MCF 10A (cell line): ENCODE data around the gene SCAF8. TPM values are rescaled to one million over a fixed set of nuclear protein-coding genes. Genes with fewer than 3 reads are reported as not detected.

Experiments used
- BruUV-seq: library from RNA; stranded (reverse); fragments of 400-500 nt; replicated peaks from 2 replicates; lab custom pipeline; 2021; lab: Mats Ljungman, UMichigan
- CTCF ChIA-PET: fragments of 300-600 bp; sonication (Branson Sonifier 250); formaldehyde crosslinking; extraction: SDS; loops from one replicate; lab custom pipeline; 2021; ENCODE audit warnings: antibody characterized with exemption, inconsistent platforms; lab: Yijun Ruan, JAX
- POLR2A ChIA-PET: fragments of 300-600, 350-650 bp; sonication (Branson Sonifier 250); formaldehyde crosslinking; extraction: SDS; loops from one replicate; lab custom pipeline; 2020; ENCODE audit warnings: antibody characterized with exemption, inconsistent platforms; lab: Yijun Ruan, JAX
- DNase-seq: peaks from one replicate; pipeline ENCODE4 v3.0.0-alpha.2; 2018; ENCODE audit not compliant: unreplicated experiment
- H3K27ac Mint-ChIP-seq: one replicate; pipeline ENCODE4 v1.8.0; 2022; ENCODE audit warnings: mild to moderate bottlenecking, low read depth, mixed read lengths; ENCODE audit not compliant: unreplicated experiment
- H3K27me3 Mint-ChIP-seq: one replicate; pipeline ENCODE4 v1.8.0; 2022; ENCODE audit warnings: mixed read lengths; ENCODE audit not compliant: insufficient read depth, unreplicated experiment
- H3K36me3 Mint-ChIP-seq: one replicate; pipeline ENCODE4 v1.8.0; 2022; ENCODE audit warnings: mild to moderate bottlenecking, moderate library complexity, mixed read lengths; ENCODE audit not compliant: insufficient read depth, unreplicated experiment
- H3K4me1 Mint-ChIP-seq: one replicate; pipeline ENCODE4 v1.8.0; 2022; ENCODE audit warnings: mixed read lengths; ENCODE audit not compliant: insufficient read depth, unreplicated experiment
- H3K4me3 Mint-ChIP-seq: one replicate; pipeline ENCODE4 v1.8.0; 2022; ENCODE audit warnings: mild to moderate bottlenecking, moderate library complexity, mixed read lengths; ENCODE audit not compliant: unreplicated experiment
- H3K9me3 Mint-ChIP-seq: one replicate; pipeline ENCODE4 v1.8.0; 2022; ENCODE audit warnings: mixed read lengths; ENCODE audit not compliant: unreplicated experiment
- intact Hi-C: fragments of 100-400 bp; cut with micrococcal nuclease; formaldehyde crosslinking; loops from 2 replicates; pipeline ENCODE4 v1.14.1; 2022
- total RNA-seq: library from RNA; stranded (reverse); gene quantifications from 2 replicates; pipeline ENCODE4 v1.2.3, GENCODE V29; 2022
- TF ChIP-seq, protein P1 (sequence below): fragments of 200-600 bp; IDR thresholded peaks from one replicate; pipeline ENCODE4 v1.8.0; 2022; ENCODE audit warnings: antibody characterized with exemption, mild to moderate bottlenecking; ENCODE audit not compliant: unreplicated experiment

Gene SCAF8
- total RNA-seq, 1 experiment from 2014 or later: 49.2 TPM

DNA sequence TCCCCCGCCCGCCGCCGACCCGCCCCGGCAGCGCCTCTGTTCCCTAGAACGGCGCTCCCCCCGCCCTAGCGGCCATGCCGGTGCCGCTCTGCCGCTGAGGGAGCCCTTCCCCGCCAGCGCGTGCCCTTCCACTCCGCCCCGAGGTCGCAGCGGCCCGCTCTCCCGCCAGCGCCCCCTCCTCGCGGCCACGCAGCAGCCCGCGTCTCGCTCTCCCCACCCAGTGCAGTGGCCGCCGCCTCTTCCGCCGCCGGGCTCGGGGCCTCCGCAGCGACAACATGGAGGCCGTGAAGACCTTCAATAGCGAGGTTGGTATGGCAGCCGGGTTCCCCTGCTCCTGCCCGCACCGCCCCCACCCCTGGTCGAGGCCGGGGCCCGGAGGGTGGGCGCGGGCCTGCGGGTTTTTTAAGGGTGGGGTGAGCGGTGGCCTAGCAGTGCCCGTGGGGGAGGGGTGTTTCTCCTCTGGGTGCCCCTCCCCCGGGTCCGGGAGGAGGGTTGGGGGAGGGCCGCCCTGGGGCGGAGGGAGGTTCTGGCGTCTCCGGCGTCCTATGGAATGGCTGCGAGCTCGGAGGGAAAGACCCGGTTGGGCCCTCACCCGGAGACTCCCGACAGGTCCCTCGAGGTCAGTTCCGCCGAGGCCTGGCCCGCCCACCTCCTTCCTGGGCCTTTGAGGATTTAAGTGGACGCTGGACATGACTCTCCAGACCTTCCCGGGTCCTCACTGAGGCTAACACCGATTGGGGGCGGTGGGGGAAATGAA, 588 bp downstream of the SCAF8 start:
- H3K36me3 Mint-ChIP-seq: peaks cover 7% of the 10 kb centered on the region
- H3K4me1 Mint-ChIP-seq: peaks cover 16% of the 10 kb centered on the region
- TF ChIP-seq, protein P1, sequence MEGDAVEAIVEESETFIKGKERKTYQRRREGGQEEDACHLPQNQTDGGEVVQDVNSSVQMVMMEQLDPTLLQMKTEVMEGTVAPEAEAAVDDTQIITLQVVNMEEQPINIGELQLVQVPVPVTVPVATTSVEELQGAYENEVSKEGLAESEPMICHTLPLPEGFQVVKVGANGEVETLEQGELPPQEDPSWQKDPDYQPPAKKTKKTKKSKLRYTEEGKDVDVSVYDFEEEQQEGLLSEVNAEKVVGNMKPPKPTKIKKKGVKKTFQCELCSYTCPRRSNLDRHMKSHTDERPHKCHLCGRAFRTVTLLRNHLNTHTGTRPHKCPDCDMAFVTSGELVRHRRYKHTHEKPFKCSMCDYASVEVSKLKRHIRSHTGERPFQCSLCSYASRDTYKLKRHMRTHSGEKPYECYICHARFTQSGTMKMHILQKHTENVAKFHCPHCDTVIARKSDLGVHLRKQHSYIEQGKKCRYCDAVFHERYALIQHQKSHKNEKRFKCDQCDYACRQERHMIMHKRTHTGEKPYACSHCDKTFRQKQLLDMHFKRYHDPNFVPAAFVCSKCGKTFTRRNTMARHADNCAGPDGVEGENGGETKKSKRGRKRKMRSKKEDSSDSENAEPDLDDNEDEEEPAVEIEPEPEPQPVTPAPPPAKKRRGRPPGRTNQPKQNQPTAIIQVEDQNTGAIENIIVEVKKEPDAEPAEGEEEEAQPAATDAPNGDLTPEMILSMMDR: peak; percentile 5
- H3K9me3 Mint-ChIP-seq: no peaks in the 10 kb centered on the region
- POLR2A ChIA-PET: interaction anchor here (0.7 to 1.9 kb wide), 7 partner anchors 17 to 73 kb away, joined by 3 to 18 read pairs (median 4); no protein-coding TSS in a partner anchor
- peak overlapping the region; percentile 97 for H3K4me3 Mint-ChIP-seq
- no peaks in the 10 kb centered on the region for H3K27me3 Mint-ChIP-seq
- intact Hi-C loops: loop anchor here (1.0 to 5.0 kb wide), 4 partner anchors 59 to 438 kb away; no protein-coding TSS in a partner anchor
- DNase-seq: peak; percentile 96
- H3K27ac Mint-ChIP-seq: peak overlapping the region; percentile 98
- CTCF ChIA-PET: interaction anchor here (0.7 kb wide), 1 partner anchor 75 kb away, joined by 3 read pairs; no protein-coding TSS in a partner anchor
- no TSS peak for BruUV-seq

DNA sequence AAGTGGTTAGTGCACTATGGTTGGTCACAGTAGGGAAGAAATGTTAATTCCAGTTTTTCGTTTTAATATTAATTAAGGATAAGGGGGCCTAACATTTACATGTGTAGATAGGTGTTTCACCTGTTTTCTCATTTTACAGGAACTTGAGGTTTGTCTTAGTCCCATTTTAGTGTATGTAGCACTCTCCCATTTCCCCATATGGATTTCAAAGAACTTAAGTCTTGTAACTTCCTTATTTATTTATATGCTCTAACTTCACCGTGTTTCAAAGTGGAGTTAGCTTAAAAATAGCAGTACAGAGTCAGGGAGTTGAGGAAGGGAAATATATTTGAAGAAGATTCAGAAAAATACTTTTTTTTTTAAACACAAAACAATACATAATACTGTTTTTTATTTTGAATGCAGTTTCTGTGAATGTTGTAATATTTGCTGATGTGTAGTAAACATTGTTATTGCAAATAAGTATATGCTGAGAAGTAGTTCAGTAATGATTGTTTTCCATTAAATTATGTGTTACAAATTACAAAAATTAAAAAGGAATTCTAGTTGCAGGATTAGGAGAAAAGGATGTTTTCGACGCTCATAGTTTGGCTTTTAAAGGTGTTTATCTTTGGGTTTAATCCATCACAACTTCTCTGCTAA, 3.5 kb downstream of the SCAF8 start:
- TF ChIP-seq, protein P1: no peak
- CTCF ChIA-PET: interaction anchor here (0.8 to 1.4 kb wide), 3 partner anchors 44 to 69 kb away, joined by 3 to 5 read pairs (median 4); no protein-coding TSS in a partner anchor
- Mint-ChIP-seq H3K36me3 (peaks cover 7% of the 10 kb centered on the region), H3K9me3 (no peaks in the 10 kb centered on the region), H3K4me1 (peaks cover 23% of the 10 kb centered on the region), H3K27ac (no peak overlapping the region), H3K27me3 (no peaks in the 10 kb centered on the region), H3K4me3 (peak overlapping the region; percentile 12)
- POLR2A ChIA-PET: interaction anchor here (0.7 to 1.9 kb wide), 2 partner anchors 11 to 22 kb away, joined by 3 to 6 read pairs; no protein-coding TSS in a partner anchor
- no peak for DNase-seq
- no TSS peak for BruUV-seq
- intact Hi-C loops: no loop called here

DNA sequence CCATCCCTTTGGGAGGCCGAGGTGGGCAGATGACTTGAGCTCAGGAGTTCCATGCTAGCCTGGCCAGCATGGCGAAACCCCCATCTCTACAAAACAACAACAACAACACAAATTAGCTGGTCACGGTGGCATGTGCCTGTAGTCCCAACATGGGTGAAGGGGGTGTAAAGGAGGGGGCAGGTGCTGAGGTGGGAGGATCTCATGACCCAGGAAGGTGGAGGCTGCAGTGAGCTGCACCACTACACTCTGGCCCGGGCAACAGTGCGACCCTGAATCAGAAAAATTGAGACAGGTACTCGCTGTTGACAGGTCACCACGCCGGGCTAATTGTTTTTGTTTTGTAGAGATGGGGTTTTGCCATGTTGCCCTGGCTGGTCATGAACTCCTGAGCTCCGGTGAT, 4.2 kb downstream of the SCAF8 start:
- CTCF ChIA-PET: interaction anchor here (0.6 to 1.4 kb wide), 3 partner anchors 63 to 68 kb away, joined by 3 to 5 read pairs (median 3); no protein-coding TSS in a partner anchor
- Mint-ChIP-seq H3K27me3 (no peaks in the 10 kb centered on the region), H3K36me3 (peaks cover 7% of the 10 kb centered on the region), H3K27ac (no peak overlapping the region), H3K9me3 (no peaks in the 10 kb centered on the region), H3K4me3 (no peak overlapping the region), H3K4me1 (peaks cover 21% of the 10 kb centered on the region)
- DNase-seq: no peak
- POLR2A ChIA-PET: interaction anchor here (0.6 to 1.7 kb wide), 2 partner anchors 16 to 37 kb away, joined by 3 to 6 read pairs; no protein-coding TSS in a partner anchor
- TF ChIP-seq, protein P1: no peak
- intact Hi-C loops: no loop called here
- no TSS peak for BruUV-seq

DNA sequence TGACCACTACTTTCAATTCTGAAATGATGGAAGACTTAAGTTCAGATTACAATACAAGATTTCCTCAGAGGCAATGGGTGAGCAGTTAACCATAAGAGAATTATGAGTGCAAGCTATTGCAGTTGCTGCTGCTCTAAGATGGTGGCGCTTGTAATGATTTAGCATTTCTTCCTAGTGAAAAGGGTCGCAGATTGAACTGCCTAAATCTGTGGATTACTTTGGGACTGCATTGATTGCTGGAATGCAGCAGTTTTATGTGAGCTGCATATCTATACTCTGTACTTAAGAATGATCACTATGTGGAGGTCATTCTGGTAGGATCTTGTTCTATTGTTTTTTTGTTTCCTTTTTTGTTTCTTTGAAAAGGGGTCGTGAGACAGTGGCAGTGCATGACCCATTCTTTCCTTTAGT, 5.3 kb downstream of the SCAF8 start:
- Mint-ChIP-seq H3K9me3 (no peaks in the 10 kb centered on the region), H3K36me3 (peaks cover 15% of the 10 kb centered on the region), H3K4me3 (no peak overlapping the region), H3K27ac (no peak overlapping the region), H3K27me3 (no peaks in the 10 kb centered on the region), H3K4me1 (peaks cover 24% of the 10 kb centered on the region)
- ChIA-PET POLR2A (interaction anchor here (1.7 kb wide), 1 partner anchor 15 kb away, joined by 6 read pairs; no protein-coding TSS in a partner anchor), CTCF (no interaction called here)
- no TSS peak for BruUV-seq
- TF ChIP-seq, protein P1: no peak
- intact Hi-C loops: no loop called here
- no peak for DNase-seq
